IPS DF 4.7 (cell line): ENCODE measurements around the gene MSRB2.
"Not testable (repeated sequence)": the region's sequence is repeated elsewhere in the genome, so short reads cannot be mapped to it uniquely, and the experiment has no call there.

Experiments
- DNase-seq: peaks from one replicate; pipeline ENCODE4 v3.0.0-alpha.2; 2013; ENCODE audit warnings: low spot score; ENCODE audit errors: extremely low read depth

MSRB2 gene

DNA sequence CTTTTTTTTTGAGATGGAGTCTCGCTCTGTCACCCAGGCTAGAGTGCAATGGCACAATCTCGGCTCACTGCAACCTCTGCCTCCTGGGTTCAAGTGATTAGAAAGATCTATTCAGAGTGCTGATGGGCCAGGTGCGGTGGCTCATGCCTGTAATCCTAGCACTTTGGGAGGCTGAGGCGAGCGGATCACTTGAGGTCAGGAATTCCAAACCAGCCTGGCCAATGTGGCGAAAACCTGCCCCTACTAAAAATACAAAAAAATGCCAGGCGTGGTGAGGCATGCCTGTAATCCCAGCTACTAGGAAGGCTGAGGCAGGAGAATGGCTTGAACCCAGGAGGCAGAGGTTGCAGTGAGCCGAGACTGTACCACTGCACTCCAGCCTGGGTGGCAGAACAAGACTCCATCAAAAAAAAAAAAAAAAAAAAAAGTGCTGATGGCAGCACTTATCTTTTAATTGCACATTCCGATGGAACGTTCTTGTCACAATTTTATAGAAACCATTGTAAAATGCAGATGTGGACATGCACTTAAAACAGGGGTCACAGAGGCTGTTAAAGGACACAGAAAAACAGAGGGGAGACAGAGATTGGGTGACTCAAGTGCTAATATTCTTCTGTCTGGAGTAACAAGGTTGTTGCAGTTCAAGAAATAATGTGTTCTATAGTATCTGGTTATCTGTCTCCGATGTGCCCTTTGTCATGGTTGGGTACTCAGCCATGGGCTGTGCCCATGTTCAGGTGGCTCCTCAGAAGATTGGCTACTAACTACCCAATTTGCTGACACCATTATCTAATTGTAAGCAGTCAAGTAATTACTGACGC is 25.1 kb upstream of the MSRB2 start:
- DNase-seq, result not testable (repeated sequence)

DNA sequence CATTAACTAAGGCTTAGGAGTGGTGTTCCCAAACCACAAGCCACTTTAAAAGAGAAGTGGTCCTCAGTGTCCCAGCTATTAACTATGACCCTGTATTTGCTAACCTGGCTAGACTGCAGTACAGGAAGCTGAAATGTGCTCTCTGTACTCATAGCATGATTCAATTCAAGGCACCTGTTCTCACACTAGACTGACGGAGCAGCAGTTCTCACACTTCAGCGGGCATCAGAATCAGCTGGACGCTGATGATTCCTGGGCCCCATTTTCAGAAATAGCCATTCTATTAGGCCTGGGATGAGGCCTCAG is 24.5 kb upstream of the MSRB2 start:
- no peak for DNase-seq

DNA sequence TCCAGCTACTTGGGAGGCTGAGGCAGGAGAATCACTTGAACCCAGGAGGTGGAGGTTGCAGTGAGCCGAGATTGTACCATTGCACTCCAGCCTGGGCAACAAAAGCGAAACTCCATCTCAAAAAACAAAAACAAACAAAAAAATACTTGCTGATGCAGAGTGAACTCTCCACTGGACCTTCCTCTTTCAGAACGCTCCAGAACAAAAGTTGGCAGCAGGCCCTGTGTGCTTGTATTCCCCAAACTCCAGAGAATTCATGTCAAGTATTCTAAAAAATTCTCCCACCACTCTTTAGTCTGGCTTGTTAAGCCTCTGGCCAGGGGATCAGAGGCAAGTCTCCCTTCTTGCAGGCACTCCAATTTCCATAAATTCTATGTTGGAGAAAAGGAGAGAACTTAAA is 22.8 kb upstream of the MSRB2 start:
- DNase-seq, result not testable (repeated sequence)

DNA sequence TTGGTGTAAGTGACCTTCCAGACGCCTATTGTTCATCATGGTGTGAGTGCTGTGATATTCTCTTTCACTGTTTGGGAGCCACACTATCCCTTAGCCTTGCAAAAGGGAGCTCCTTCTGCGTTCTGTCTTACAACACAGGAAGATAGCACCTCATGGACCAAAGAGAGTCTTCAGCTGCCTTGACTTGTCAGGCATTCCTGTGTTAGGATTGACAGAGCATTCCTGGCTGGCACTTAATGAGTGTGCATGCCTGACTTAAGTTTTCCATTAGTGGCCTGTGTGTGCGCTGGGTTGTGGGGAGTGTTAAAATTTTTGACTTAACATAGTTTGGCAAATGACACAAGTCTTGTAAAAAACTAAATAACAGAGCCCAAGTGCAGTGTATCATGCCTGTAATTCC is 21.9 kb upstream of the MSRB2 start:
- no peak for DNase-seq

DNA sequence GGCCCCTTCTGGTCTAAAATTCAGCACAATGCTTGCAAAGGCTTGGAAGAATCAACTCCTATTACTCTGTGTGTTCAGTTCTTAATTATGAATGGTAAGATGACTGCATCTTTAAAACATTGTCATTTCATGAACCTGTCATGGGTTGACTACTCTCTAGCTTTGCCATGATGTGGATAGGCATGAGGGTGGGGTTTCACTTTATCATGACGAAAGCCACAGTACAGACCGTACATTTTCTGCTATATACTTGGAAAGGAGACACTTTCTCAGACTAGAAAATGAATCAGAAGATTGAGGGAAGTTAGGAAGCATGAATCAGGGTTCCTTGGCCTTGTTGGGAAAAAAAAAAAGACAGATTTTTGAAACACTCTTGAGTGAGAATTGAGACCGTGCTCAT is 19.7 kb upstream of the MSRB2 start:
- DNase-seq, result no peak

DNA sequence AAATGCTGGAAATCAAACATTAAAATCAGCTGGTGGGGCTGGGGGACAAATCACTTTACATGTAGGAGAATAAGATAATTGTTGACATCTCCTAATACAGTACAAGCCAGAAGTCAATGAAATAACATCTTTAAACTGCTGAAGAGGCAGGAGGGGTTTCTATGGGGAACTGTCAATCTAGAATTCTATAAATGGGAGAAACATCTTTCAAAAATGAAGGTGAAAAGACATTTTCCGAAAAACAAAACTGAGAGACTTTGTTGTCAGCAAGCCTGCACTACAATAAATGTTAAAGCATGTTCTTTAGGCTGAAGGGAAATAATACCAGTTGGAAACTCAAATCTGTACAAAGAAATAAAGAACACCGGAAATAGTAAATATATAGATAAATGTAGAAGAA is 17.3 kb upstream of the MSRB2 start:
- DNase-seq, result no peak

DNA sequence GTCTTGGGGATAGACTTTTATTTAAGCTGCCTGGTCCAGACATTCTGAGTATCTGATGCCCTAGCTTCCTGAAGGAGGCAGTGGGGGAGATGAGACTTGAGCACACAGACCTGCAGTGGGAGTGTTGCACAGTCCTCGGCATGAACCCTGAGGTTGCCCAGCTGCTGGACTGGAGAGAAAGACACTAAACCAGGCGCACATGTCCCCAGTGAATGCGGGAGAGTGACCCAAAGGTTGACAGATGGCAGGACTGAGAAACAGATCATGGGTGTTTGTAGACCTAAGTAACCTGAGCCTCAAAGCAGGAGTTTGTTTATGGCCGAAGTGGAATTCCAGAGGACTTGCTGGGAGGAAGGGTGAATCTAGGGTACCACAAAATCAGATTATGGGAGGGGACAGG is 15.7 kb upstream of the MSRB2 start:
- DNase-seq, result no peak

DNA sequence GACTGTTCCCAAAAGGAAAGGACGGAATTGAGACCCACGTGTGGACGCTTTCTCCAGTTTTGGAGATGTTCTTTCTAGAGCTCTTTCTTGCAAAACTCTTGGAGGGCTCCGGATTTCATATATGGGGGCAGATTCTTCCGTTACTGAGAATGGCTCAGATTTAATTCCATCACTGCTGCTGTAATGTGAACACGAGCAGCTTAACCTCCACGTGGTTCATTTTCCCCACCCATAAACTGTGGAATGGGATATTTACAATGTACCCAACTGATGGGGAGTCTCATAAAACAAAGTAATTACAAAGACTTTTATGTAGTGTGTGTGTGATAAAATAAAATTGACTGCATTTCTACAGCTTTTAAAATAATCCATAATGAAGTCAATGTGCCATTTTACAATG is 15.1 kb upstream of the MSRB2 start:
- no peak for DNase-seq

DNA sequence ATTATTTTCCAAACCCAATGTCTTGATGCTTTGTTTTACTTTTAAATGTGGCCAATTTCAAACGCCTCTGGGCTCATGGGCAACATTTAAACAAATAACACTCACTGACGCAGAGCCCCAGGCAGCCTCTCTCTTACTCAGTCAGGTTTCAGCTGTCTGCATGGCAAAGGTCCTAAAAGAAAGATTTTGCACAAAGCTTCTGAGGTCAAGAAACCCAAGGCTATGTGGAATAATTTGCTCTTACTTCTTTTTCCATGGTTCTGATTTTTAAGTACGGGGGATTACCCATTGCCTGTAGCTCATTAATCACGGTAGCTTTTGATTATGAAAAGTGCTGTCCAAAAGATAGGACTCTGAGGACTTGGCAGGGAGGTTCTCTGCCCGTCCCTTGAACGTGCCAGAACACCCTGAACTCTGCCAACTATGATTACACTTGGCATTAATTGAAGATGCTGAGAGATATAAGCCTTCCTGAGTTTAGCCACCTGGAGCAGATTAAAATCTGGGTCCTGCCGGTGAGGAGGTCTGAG is 14.1 kb upstream of the MSRB2 start:
- no peak for DNase-seq

DNA sequence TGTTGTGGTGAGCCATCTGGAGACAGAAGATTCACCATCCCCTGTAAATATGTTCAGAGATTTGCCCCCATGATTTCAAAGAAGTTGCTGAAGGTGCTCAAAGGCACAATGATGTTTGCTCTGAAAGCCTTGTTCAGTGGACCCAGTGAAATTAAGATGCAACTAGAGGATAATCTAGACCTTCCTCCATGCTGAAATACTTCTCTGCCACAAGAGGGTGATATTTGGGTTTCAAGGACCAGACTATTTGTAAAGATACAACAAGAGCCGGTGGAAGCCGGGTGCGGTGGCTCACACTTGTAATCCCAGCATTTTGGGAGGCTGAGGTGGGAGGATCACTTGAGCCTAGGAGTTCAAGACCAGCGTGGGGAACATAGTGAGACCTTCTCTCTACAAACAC is 13.5 kb upstream of the MSRB2 start:
- DNase-seq, result no peak

DNA sequence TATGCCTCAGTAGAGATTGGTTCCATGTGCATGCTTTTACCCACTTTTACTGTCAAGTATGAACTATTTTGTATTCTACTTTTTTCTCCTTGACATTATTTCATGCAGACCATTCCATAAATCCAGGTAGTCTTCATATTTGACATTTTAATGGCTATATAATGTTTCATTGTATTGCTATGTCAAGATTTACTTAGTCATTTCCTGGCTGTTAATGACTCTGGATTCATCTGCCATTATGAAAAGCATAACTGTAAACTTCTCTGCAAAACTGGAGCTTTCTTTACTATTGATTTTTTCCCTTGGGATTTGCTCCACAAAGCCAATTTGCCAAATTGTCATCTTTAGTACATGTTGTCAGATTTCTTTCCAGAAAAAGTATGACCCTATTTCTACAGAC is 6.8 kb upstream of the MSRB2 start:
- no peak for DNase-seq

DNA sequence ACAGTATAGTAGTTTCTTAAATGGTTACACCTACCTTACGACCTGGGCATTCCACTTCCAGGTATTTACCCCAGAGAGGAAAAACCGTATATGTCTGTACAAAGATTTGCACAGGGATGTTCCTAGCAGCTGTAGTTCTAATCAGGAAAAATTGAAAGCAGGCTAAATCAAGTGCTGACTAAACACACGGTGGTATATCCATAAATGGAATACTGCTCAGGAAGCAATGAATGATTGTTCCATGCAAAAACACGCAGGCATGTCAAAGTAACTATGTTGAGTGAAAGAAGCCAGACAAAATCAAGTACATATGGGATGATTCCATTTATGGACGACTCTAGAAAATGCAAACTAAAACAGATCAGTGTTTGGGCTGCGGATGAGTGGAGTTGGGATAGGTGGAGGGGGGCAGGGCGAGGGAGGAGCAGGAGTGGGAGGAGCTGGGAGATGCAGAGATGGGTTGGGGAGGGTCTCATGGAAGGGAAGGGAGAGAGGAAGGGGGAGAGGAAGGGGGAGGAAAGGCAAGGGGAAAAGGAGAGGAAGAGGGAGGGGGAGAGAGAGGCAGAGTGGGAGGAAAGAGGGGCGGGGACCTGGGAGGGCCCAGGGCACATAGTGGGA is 484 bp upstream of the MSRB2 start:
- DNase-seq, result no peak

DNA sequence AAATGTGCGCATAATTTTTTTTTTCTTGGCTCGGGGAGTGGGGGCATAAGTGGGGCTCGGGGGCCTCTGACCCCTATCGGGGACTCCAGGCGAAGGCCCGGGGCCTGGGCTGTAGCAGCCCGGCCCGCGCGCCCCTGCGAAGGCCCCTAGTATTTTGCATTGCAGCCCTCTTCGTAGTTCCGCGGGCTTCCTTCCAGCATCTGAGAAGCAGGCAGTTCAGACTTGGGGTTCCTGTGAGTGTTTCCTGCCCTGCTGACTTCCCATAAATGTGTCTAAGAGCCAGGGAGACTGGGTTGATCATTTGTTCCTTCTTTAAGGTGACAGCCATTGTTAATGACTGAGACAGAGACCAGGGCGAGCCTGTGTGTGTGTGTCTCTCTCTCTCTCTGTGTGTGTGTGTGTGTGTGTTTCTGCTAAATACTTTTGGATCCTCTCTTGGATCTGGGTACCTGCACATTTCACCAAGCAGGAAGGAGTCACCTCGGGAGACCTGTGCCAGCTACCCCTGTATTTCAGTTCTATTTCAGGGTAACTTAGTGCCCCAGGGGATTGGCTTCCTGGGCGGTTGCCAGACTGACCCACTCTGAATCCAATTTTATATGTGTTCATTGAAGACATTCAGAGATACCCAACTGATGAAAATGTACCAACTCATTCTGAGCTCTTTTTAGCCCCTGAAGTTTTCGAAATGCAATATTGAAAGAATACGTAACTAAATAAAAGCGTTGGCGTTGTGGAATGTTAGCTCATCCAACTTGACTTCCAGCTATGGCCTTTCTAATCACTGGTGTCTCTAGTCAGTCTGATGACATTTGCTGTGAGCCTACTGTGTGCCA is 805 bp downstream of the MSRB2 start:
- DNase-seq, result no peak

DNA sequence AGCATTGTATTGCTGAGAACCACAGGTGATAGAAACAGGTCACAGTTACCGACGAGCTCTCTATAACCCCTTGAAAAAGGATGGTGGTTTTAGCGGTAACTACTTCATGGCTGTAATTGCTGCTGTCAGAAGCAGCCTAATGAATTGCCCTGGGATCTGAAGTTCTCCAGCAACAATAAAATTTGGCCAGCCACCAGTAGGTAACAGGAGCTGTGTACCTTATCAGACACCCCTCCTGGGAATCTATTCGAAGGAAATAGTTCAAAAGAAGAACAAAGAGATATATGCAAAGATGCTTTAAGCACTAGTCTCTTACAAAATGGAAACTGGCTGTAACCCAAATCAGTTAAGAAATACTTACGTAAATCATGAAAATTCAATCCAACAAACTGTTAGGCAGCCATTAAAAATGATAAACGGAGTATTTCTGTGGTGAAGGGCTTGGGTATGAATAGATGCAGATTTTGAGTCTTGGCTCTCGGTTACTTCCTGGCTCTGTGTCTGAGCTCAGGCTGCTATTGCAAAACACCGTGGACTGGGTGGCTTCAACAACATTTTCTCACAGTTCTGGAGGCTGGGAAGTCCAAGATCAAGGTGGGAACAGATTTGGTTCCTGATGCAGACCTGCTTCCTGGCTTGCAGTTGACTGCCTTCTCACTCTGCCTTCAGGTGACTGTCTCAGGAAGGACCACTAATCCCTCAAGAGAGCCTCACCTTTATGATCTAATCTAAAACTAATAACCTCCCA is 1.6 kb downstream of the MSRB2 start:
- no peak for DNase-seq

DNA sequence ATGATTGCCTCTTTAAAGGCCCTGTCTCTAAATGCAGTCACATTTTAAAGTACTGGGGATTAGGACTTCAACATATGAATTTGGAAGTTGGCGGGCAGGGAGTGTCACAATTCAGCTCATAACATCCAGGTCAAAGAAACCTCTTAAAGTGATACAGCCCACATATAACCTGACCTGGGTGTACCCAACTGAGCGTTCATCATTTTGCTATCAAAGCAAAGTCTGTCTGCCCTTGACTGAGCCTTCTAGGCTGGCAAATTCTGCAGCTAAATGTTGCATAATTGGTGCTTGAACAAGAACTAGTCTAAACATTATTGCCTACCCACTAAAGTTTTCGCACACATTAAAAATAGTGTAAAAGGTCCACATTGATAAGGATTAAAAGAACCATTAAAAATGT is 3.7 kb downstream of the MSRB2 start:
- no peak for DNase-seq

DNA sequence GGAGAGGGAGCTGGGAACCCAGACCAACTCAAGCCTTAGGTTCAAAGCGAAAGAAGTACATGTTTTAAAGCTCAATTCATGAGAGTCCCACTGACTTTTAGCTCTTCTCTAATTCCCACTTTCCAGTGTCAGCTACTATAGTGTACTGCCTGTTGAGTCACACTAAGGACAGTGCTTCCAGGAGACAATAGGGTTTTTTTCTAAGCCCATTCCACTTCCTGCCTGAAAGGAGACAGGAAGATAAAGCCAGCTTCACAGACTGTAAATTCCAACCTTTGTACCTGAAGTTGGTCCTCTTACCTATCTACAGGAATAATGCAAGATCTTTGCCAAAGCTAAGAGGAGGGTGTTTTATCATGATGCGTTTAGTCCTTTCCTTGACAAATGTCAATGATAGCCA is 4.4 kb downstream of the MSRB2 start:
- DNase-seq, result no peak

DNA sequence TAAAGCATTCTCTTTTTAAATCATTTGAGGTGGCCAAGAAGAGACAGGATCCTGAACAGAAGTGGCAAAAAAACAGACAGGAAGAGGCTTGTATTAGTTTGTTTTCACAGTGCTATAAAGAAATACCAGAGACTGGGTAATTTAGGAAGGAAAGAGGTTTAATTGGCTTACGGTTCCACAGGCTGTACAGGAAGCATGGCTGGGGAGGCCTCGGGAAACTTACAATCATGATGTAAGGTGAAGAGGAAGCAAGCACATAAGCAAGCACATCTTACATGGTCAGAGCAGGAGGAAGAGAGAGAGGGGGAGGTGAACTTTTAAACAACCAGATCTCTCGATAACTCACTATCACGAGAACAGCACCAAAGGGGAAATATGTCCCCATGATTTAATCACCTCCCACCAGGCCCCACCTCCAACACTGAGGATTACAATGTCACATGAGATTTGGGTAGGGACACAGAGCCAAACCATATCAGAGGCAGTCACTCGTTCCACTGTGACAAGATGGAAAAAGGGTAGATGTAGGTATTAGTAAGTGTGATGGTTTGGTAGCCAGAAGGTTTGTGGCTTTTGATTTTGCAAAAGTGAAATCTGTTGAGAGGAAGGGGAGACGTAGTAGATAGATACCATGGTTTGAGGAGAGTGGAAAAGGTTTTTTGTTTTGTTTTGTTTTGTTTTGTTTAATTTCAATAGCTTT is 5.1 kb downstream of the MSRB2 start:
- DNase-seq, result no peak

DNA sequence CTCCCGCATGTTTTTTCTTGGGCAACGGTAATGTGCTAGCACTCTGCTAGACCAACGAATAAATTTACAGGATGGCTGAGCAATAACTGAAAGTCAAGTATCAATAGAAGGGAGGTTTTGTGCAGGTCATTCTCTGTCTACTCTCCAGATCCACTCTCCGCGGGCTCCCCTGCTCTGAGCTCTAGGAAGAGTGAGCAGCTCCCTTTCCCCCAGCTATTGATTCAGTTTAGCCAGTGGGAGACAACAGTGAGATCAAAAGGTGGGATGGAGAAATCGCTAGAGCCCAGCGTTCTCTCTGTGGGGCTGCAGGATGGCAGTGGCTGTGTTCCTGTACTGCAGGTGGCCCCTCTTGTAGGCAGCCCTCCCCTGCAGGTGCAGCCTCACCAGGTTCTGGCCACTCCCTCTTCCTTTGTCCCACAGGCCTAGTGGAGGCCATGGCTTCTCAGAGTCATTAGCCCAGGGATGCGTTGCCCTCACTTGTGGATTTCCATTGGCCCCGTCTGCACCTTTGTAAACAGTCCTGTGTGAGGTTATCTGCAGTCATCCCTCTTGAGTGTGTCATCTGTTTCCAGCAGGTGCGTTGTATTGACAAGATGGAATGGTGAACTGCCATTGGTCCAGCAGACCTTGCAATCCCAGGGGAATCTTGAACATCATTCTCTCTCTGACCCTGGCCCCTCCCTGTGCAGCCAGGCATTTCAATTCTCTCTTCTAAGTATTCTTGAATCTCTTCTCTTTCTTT is 11.1 kb downstream of the MSRB2 start:
- no peak for DNase-seq

DNA sequence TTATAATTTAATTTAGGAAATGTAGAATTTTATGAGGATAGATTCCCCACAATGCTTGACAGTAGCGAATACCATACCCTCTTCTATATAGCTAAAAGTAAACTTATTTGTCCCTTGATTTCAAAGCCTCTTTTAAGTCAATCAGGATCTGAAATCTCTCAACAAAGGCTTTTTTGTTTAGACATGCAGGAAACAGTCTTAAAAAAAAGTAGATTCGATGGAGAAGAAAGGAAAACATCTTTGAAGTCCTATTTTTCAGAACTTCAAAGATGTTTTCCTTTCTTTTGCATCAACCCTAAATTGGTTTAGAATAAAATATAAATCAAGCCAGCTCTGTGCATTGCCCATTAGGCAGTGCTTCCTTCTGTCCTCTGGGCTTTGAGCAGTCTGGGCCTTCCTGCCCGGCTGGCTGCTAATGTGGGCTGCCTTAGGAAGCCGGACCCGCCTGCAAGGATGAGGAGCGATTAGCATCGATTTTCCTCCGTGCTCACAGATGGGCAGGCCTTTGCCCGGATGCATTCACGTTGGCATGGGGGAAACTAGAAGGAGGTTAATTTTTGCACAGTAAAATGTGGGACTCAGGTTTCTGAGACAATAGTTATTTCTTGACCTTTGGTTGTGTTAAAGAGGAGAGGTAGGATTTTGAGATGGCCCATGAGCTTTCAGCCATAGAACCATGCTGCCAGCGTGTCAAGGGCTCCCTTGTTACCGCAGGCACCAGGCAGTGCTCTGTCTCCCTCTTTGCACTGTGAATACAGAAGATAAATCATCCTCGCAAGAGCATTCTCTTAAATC is 15.5 kb downstream of the MSRB2 start:
- DNase-seq, result no peak
